Neural cell (in vitro differentiated cells): ENCODE results near the gene SETBP1.

Experiments
- CTCF ChIP-seq: fragments of 450-650 bp; IDR thresholded peaks from 2 replicates; pipeline ENCODE4 v1.5.1; 2014; ENCODE audit warnings: antibody characterized with exemption, mild to moderate bottlenecking, moderate library complexity; ENCODE audit not compliant: poor library complexity, severe bottlenecking
- EP300 ChIP-seq: fragments of 450-650 bp; conservative IDR thresholded peaks from 2 replicates; pipeline ENCODE4 v1.6.1; 2014; ENCODE audit warnings: antibody characterized with exemption, mild to moderate bottlenecking, moderate library complexity; ENCODE audit not compliant: poor library complexity, severe bottlenecking
- MXI1 ChIP-seq: fragments of 450-650 bp; conservative IDR thresholded peaks from 2 replicates; pipeline ENCODE4 v1.6.1; 2014; ENCODE audit warnings: antibody characterized with exemption, mild to moderate bottlenecking; ENCODE audit not compliant: poor library complexity, severe bottlenecking
- POLR2AphosphoS5 ChIP-seq: IDR thresholded peaks from 2 replicates; pipeline ENCODE4 v1.6.1; 2012
- REST ChIP-seq: IDR thresholded peaks from 2 replicates; pipeline ENCODE4 v1.6.1; 2012; ENCODE audit warnings: borderline replicate concordance

GRCh38 chr18:44803019-44803650 is 122.4 kb downstream of the SETBP1 start:
- TF ChIP-seq MXI1: no peak
- no peak for TF ChIP-seq CTCF
- TF ChIP-seq POLR2AphosphoS5: no peak
- TF ChIP-seq REST: no peak
- TF ChIP-seq EP300: no peak
